Suprapubic skin (tissue), 4 donors: ENCODE results near the gene VSTM2B.

Experiments used
- EP300 ChIP-seq: sonication (generic); formaldehyde crosslinking; IDR thresholded peaks from one replicate; pipeline ENCODE4 v1.6.1; 2017; ENCODE audit warnings: antibody characterized with exemption
- POLR2AphosphoS5 ChIP-seq, 3 donors: sonication (generic); formaldehyde crosslinking; IDR thresholded peaks; one replicate each; pipeline ENCODE4 v1.6.1; 2017; ENCODE audit warnings: antibody characterized with exemption in 3 of 3
- TF ChIP-seq, protein P1 (sequence below), 2 donors: fragments of 200-600 bp in 1 of 2; fragments of 450-650 bp in 1 of 2; sonication (generic) in 1 of 2; IDR thresholded peaks; one replicate each; pipeline ENCODE4 v1.5.1; 2016 to 2019; ENCODE audit warnings: antibody characterized with exemption in 2 of 2, mild to moderate bottlenecking in 1 of 2, moderate library complexity in 1 of 2

DNA sequence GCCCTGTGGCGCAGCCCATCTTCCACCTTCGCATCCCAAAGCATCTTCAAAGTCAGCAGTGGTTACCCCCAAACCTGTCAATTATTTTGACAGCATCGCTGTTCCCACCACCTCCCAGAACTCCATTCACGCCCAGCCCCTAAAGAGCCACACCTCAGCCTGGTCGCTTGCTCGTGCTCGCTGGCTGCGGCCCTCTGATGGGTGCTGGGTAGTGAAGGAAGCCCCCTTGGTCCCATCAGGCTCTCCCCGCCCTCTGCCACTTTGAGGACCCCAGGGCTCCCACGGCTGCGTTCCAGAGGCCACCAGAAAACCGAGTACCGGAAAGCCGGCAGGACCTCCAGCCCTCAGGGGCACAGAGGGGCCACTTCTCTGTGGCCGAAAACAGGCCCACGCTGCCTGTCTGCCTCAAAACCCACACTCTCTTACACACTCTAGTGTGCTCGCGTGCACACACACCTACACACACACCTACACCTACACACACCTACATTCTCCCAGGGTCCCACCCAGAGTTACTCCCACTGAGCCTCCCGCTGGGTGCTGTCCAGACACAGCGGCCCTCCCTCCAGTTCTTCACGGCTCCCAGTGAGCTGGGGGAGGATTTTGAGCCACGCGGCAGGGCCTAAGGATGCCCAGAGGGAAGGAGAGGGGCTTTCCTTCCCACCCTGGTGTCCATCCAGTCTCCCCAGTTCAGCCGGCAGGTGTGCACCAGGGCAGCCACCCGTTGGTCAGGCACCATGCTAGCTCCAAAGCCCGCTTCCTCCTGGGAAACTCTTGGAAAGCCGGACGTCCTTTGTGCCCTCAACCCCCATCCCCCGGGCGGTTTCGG lies 1.9 kb downstream of the VSTM2B start:
- TF ChIP-seq, protein P1, sequence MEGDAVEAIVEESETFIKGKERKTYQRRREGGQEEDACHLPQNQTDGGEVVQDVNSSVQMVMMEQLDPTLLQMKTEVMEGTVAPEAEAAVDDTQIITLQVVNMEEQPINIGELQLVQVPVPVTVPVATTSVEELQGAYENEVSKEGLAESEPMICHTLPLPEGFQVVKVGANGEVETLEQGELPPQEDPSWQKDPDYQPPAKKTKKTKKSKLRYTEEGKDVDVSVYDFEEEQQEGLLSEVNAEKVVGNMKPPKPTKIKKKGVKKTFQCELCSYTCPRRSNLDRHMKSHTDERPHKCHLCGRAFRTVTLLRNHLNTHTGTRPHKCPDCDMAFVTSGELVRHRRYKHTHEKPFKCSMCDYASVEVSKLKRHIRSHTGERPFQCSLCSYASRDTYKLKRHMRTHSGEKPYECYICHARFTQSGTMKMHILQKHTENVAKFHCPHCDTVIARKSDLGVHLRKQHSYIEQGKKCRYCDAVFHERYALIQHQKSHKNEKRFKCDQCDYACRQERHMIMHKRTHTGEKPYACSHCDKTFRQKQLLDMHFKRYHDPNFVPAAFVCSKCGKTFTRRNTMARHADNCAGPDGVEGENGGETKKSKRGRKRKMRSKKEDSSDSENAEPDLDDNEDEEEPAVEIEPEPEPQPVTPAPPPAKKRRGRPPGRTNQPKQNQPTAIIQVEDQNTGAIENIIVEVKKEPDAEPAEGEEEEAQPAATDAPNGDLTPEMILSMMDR (IDR thresholded peaks at IDR 0.05) = no peak
- no peak for TF ChIP-seq POLR2AphosphoS5 (IDR thresholded peaks at IDR 0.05)
- no peak for TF ChIP-seq EP300
